Measurements from ENCODE around the gene DES. TPM values are rescaled to one million over a fixed set of nuclear protein-coding genes. Genes with fewer than 3 reads are reported as not detected.
A peak's percentile ranks its signal among the peaks of the same experiment; 100 is the strongest.

DES gene
- total and polyA plus RNA-seq, 2 of the 13 experiments (the other 11 are each of a cell fraction or from before 2014, with no cell fraction given) = not detected

- FAIRE-seq (no peak), DNase-seq (ENCODE audit: low spot score) (no peak), ATAC-seq (peak; percentile 75)
- no peaks in the 10 kb centered on the region; the same call in 1 of the 2 replicates for H4K20me1 ChIP-seq (ENCODE audit: insufficient read depth, low read length)
- H3K4me1 ChIP-seq (ENCODE audit: insufficient read depth, low read length) = peaks cover 30% of the 10 kb centered on the region
- intact Hi-C loops (cut with micrococcal nuclease; ENCODE audit: unreplicated experiment) (no loop called here), in situ Hi-C loops (cut with HindIII; ENCODE audit: extremely low pct_ligation_motif_present, low pct_unique_long_range_greater_than_20kb) (loop anchor here (5.0 kb wide), 1 partner anchor 127 kb away; no protein-coding TSS in a partner anchor)
- 36% methylated on average over 3 of the region's 7 CpGs for WGBS (ENCODE audit: low lambda C conversion rate)
- ChIA-PET CTCF (ENCODE audit: low intra/inter-chr PET ratio, low total read pairs) (no interaction called here), POLR2A (no interaction called here)
- no peaks in the 10 kb centered on the region for H3K79me2 ChIP-seq (ENCODE audit: insufficient read depth, low read length)
- H3K36me3 ChIP-seq (replicated peaks in 1 of 2; ENCODE audit: control insufficient read depth in 1 of 2, insufficient read depth in 2 of 2, low read length in 2 of 2) = no peaks in the 10 kb centered on the region
- H3K27me3 ChIP-seq (ENCODE audit: control insufficient read depth in 1 of 2, insufficient read depth in 2 of 2, low read length in 2 of 2) = peaks cover 3 to 44% of the 10 kb centered on the region in 2 experiments; a peak in 4 of 5 replicates
- no peak overlapping the region for H2AFZ ChIP-seq (ENCODE audit: low read length)
- H3K4me2 ChIP-seq (ENCODE audit: low read depth, low read length) = no peak overlapping the region
- TF ChIP-seq GFI1 (CRISPR knock-in tag; IDR thresholded peaks at IDR 0.05; ENCODE audit: borderline replicate concordance) (0 out of 2 replicates have a peak, but pooled peaks have one; percentile 17), SKIL (CRISPR knock-in tag; IDR thresholded peaks at IDR 0.05; ENCODE audit: borderline replicate concordance) (no peak)
- no peak overlapping the region for H3K9ac ChIP-seq (ENCODE audit: insufficient read depth, low read depth, low read length)
- no TSS peak for BruUV-seq (replicated peaks)
- no peak overlapping the region for H3K4me3 ChIP-seq (replicated peaks in 1 of 3; ENCODE audit: insufficient read depth in 1 of 3, low read depth in 2 of 3, low read length in 3 of 3)
- H3K27ac ChIP-seq (ENCODE audit: extremely low read length, insufficient read depth, low read length) = no peak overlapping the region
- no peaks in the 10 kb centered on the region for H3K9me3 ChIP-seq (ENCODE audit: low read length)
Observed at GRCh38 chr2:219404954-219405353, 13.2 kb upstream of the DES start.

- BruUV-seq (replicated peaks) = no TSS peak
- ChIA-PET CTCF (ENCODE audit: low intra/inter-chr PET ratio, low total read pairs) (no interaction called here), POLR2A (no interaction called here)
- WGBS (ENCODE audit: low lambda C conversion rate) = 38% methylated on average over 6 of the region's 9 CpGs
- Histone ChIP-seq H3K79me2 (ENCODE audit: insufficient read depth, low read length) (no peaks in the 10 kb centered on the region), H3K36me3 (replicated peaks in 1 of 2; ENCODE audit: control insufficient read depth in 1 of 2, insufficient read depth in 2 of 2, low read length in 2 of 2) (no peaks in the 10 kb centered on the region), H3K9ac (ENCODE audit: insufficient read depth, low read depth, low read length) (no peak overlapping the region), H2AFZ (ENCODE audit: low read length) (no peak overlapping the region), H3K9me3 (ENCODE audit: low read length) (no peaks in the 10 kb centered on the region), H3K4me2 (ENCODE audit: low read depth, low read length) (no peak overlapping the region), H3K4me1 (ENCODE audit: insufficient read depth, low read length) (peaks cover 30% of the 10 kb centered on the region), H3K27me3 (ENCODE audit: control insufficient read depth in 1 of 2, insufficient read depth in 2 of 2, low read length in 2 of 2) (peaks cover 3 to 39% of the 10 kb centered on the region in 2 experiments; a peak in 4 of 5 replicates), H3K4me3 (replicated peaks in 1 of 3; ENCODE audit: insufficient read depth in 1 of 3, low read depth in 2 of 3, low read length in 3 of 3) (no peak overlapping the region), H4K20me1 (ENCODE audit: insufficient read depth, low read length) (no peaks in the 10 kb centered on the region; the same call in 1 of the 2 replicates), H3K27ac (ENCODE audit: extremely low read length, insufficient read depth, low read length) (no peak overlapping the region)
- ATAC-seq = peak; percentile 61
- in situ Hi-C loops (cut with HindIII; ENCODE audit: extremely low pct_ligation_motif_present, low pct_unique_long_range_greater_than_20kb) = no loop called here
- DNase-seq (ENCODE audit: low spot score) = no peak
- intact Hi-C loops (cut with micrococcal nuclease; ENCODE audit: unreplicated experiment) = no loop called here
- FAIRE-seq = no peak
- TF ChIP-seq ZNF430 (CRISPR knock-in tag; IDR thresholded peaks at IDR 0.05) (no peak), CTCF (CRISPR knock-in tag; IDR thresholded peaks at IDR 0.05) (peak; percentile 58), ARID2 (CRISPR knock-in tag; IDR thresholded peaks at IDR 0.05; ENCODE audit: borderline replicate concordance) (no peak), ZFP91 (CRISPR knock-in tag; IDR thresholded peaks at IDR 0.05; ENCODE audit: borderline replicate concordance) (peak; percentile 36; the same call in 1 of the 2 replicates), HOMEZ (CRISPR knock-in tag; IDR thresholded peaks at IDR 0.05; ENCODE audit: low read depth) (no peak)
Observed at GRCh38 chr2:219405451-219405850, 12.7 kb upstream of the DES start.

Data from HepG2 (cell line).